CD4-positive, alpha-beta T cell treated with Interleukin-17A for 4 hours (primary cell): Measurements from ENCODE around the gene CCDC12.

Source experiments
- DNase-seq: peaks from one replicate; pipeline ENCODE4 v3.0.0-alpha.2; 2020; ENCODE audit warnings: mixed read lengths

Gene CCDC12

DNA sequence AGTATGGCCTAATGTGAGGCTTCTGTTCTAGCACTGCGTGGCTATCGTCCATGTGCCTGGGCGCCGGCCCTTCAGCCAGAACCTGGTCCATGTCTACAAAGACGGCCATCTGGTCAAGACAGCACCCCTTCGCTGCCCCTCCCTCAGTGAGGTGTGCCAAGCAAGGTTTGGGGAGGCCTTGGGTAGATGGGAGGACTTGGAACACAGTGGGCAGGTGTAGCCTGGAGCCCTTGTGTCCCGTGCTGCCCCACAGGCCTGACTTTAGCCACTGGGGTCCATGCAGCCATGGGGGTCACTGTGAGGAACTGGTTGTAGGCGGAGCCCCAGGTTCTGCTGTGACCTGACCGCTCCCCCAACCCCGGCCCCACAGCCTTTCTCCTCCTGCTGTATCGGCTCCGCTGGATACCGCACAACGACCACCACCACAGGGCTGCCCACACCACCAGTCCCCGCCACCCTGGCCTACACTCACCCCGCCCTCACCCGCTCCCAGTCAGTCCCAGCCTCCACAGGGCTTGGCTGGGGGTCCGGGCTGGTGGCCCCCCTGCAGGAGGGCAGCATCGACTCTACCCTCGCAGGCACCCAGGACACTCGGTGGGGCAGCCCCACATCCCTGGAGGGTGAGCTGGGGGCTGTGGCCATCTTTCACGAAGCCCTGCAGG, 19.5 kb upstream of the CCDC12 start:
- DNase-seq, result no peak

DNA sequence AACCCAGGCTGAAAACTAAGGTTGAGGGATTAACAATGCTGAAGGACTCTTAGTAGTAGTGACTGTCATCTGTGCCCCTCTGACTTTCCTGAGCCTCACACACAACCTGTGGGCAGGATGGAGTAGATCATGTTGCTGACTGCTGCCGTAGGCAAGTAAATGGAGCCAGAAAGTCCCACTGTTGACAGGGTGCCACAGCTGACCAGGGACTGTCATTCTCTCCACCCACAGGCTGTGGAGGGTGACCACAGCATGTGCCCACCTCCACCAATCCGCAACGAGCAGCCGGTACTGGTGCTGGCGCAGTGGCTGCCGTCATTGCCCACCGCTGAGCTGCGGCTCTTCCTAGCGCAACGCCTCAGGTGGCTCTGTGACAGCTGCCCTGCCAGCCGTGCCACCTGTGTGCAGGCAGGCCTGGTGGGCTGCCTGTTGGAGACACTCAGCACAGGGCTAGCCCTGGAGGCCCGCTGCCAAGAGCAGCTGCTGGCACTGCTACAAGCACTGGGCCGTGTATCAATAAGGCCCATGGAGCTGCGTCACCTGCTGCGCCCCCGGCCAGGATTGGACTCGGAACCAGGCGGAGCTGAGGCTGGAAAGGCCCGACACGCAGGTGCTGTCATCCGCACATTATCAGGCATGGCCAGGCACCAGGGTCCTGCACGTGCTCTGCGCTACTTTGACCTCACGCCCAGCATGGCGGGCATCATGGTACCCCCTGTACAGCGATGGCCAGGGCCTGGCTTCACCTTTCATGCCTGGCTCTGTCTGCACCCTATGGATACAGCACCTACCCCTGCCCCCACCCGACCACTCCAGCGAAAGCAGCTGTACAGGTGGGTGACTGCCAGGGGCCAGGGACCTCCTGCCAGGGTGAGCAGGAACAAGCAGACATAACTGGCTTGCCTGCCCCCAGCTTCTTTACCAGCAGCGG, 18.5 kb upstream of the CCDC12 start:
- DNase-seq, result no peak

DNA sequence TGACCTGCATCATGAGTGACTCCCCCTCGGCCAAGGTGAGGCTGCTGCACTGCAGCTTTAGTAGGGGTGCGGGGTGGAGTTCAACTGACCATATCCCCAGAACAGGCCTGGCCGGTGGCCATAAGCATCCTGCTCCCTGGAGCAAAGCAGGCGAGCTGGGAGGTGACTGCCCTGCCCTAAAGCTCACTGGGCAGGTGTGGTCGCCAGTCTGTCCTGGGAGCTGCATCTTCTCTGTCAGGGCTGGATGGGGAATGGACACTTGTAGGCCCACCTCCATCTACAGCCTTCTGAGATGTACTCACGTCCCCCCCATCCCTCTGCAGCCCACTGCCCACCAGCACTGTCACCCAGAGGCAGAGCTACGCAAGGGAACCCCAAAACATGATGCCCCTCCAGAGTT, 17.4 kb upstream of the CCDC12 start:
- no peak for DNase-seq

DNA sequence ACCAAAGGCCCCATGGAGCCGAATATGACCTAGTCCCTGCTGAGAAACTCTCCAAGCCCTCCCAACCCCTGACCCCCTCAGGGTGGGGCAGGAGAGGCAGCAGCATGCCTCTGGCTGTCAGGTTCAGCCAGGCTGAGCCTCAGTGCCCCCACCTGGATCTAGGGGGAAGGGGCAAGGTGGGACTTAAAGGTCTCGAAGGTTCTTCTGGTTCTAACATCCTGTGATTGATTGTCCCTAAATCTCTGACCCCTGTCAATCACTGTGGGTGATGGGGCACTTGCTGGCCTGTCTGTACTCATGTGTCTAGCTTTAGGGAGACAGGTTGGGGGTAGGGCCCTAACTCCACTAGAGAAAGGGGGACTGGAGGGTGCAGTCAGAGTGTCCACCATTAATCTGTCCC, 16.7 kb upstream of the CCDC12 start:
- DNase-seq, result no peak

- DNase-seq, result no peak
Measured at GRCh38 chr3:46992231-46992630, 15.7 kb upstream of the CCDC12 start.

DNA sequence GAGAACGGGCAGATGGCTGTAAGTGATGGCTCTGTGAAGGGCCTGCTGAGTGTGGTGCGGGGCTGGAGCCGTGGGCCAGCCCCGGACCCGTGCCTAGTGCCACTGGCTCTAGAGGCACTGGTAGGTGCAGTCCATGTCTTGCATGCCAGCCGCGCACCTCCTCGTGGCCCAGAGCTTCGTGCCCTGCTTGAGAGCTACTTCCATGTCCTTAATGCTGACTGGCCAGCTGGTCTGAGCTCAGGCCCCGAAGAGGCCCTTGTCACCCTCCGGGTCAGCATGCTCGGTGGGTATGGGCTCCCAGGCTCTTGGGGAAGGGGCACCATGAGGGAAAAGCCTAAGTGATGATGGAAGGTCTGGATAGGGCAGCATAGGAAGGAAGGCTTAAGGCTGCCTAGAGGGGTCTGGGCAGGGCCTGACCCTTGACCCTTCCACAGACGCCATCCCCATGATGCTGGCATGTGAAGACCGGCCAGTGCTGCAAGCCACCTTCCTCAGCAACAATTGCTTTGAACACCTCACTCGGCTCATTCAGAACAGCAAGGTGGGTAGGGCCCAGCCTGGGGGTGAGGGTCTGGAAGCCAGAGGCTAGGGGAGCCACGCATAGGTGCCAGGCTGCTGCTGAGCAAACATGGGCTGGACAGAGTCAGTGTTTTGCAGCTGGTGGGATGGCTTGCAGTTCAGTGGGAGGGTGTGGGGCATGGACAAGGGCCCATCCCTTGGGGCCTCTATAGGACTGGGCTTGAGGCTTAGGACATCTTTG, 15.0 kb upstream of the CCDC12 start:
- no peak for DNase-seq

DNA sequence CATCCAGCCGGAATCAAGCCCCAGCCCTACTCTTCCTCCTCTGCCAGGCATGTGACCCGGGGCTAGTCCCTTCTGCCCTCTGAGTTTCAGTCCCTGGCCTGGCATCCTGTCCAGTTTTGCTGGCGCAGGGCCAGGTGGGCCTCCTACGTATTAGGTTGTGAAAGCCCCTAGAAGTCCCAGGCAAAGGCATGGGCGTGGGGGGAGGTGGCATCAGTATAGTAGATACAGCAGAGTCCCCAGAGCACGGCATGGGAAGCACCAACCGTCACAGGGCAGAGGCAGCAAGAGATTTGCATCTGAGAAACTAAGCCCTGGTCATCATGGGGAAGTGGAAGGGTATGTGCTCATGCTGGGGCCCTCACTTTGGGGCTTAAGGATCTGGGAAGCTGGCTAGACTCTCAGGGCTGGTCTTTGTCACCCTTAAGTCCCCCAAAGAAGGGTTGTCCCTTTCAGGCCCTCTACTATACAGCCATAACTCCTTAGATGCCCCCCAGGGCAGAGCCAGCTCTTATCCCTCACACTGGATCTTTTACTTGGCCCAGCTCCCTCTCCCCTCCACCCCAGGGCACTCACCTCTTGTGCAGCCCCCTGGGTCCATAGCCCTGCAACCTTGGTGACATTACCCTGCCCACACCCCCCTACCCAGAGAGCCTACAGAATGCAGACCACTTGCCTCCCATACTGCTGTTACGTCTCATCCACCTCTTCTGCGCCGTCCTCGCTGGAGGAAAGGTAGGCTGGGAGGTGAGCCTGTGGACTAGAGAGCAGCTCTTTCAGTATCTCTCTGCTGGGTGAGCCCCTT, 14.2 kb upstream of the CCDC12 start:
- no peak for DNase-seq

DNA sequence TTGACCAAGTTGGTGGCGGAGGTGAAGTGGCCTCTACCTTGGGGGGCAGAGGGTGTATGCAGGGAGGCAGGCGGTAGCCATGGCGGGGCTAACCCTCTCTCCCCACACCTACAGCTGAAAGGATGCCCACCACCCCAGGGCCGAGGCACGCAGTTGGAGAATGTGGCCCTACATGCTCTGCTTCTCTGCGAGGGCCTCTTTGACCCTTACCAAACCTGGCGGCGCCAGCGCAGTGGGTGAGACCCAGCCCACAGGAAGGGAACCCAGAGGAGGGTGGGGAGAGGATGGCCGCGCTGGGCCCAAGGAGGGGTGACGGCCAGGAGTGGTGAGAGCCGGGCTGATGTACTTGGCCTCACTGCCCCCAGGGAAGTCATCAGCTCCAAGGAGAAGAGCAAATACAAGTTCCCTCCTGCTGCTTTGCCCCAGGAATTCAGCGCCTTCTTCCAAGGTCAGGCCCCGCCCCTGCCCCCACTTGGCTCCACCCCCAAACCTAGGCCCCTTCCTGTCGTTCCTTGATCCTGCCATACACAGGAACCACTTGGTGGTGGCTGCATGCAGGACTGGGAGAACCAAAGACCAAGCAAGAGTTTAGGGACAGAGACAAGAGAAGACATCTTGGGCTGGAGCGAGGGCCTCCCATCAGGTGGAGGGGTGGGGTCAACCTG, 12.7 kb upstream of the CCDC12 start:
- no peak for DNase-seq

DNA sequence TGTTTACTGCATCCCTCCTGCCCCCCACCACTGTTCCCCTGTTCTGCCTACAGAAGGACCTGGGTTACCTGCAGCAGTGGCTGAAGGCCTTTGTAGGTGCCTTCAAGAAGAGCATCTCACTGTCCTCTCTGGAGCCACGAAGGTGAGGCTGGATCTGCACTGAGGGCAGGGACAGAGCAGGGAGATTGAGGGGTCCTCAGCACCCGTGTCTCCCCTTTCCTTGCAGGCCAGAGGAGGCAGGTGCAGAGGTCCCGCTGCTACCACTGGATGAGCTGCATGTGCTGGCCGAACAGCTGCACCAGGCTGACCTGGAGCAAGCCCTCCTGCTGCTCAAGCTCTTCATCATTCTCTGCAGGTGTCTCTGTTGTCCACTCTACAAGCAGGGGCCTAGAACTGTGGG, 12.1 kb upstream of the CCDC12 start:
- no peak for DNase-seq

- peak; percentile 94 for DNase-seq
Measured at GRCh38 chr3:46987743-46988401, 11.3 kb upstream of the CCDC12 start.

- no peak for DNase-seq
Measured at GRCh38 chr3:46987319-46987742, 10.8 kb upstream of the CCDC12 start.

DNA sequence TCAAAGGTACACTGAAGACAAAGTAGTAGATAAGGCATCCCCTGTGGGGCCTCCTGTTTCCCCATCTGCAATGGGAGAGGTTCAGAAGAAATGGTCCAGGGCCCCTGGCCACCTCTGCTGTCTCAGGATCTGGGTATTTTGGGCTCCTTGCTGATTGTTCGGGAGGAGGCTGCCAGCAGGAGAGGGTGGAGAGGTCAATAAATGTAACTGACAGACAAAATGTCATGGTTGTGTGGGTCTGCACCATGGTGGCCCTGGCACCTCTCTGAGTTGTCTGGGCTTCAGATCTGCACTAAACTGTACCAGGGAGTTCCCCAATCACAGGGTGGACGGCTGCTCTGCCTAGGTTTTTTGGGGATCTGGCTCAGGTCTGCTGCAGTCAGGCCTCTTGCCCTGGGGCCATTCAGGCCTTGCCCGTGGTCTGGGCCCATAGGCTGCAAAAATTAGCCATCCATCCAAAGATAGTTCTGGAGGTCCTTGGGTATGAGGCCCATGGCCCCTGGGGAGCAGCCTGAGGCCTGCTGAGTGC, 10.3 kb upstream of the CCDC12 start:
- DNase-seq, result no peak

DNA sequence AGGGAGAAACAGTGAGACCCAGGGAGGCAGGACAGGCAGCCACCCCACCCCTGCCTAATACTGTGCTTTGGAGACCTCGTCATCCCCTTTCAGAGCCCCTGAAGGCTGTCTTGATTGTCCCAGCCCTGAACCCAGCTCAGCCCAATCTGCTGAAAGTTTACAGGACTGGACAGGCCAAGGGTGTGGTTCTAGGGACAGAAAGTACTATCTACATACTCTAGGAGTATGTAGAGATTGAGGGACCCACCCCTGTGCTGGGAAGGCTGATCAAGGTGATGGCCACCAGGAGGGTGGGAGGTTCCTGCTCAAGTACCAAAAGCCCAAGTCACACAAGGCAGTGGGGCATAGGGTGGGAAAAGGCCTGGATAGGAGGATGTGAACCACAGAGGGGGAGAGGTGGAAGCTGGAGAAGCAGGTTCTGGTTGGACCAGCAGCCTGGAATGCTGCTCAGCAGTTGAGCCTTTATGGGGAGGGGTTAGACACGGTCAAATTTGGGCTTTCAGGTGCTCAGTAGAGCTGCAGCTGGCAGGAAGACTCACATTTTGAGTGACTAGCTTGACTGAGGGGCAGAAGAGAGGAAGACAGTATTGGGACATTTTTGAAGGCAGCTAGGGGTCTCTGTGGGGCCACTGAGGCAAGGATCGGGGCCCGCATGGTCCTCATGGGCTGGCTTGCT, 9.6 kb upstream of the CCDC12 start:
- no peak for DNase-seq

GRCh38 chr3:46985588-46985987, 9.0 kb upstream of the CCDC12 start:
- DNase-seq, result no peak

DNA sequence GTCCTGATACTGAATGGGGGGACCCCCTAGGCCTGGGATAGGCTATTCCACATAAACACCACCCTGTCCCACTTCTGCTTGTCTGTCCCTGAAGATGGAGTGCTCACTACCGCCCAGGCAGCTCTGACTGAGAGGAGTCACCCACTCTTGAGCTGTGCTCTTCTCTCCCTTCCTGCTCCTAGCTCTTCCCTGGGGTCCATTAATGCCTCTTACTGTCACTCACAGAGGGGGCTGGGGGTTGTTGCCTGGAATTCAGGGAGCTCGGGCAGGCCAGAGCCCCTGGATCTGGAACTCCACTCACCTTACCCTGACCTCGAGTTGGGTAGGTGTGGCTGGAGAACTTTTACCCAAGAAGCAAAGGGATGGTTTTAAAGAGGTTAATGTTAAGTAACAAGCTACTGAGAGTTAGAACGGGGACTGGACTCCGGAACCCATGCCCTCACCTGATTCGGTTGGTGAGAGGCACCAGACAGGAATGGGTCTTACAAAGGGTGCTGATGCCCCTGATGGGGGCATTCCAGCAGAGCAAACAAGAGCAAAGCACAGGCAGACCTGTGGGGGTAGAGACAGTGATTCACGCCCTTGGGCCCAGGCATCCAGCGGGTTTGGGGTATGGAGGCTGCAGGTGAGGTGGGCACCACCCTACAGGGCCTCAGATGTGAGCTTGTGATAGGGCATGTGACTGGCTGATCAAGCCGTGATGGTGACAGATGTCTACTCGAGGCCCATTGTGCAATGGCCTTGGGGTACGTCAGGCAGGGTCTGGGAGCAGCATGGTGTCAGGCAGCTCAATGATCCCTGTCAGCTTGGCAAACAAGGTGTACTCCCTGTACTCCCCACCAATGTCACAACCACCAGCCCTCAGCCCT, 8.3 kb upstream of the CCDC12 start:
- no peak for DNase-seq

DNA sequence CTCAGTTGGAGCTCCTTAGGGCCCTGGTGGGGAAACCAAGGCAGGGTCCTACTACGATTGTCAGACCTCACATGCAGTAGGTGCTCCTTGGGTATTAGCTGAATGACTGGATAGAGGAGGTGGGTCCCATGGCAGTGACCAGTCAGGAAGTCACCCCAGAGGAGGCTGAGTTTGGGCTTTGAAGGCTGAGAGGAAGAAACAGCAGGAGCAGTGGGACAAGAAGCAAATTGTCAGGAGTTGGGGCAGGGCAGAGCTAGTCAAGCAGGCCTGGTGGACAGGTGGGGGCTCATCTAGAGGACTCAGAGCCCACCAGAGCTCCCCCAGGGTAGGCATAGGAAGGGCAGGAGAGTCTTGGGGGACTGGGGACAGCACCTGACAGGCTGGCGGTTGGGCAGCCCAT, 6.0 kb upstream of the CCDC12 start:
- DNase-seq, result no peak

DNA sequence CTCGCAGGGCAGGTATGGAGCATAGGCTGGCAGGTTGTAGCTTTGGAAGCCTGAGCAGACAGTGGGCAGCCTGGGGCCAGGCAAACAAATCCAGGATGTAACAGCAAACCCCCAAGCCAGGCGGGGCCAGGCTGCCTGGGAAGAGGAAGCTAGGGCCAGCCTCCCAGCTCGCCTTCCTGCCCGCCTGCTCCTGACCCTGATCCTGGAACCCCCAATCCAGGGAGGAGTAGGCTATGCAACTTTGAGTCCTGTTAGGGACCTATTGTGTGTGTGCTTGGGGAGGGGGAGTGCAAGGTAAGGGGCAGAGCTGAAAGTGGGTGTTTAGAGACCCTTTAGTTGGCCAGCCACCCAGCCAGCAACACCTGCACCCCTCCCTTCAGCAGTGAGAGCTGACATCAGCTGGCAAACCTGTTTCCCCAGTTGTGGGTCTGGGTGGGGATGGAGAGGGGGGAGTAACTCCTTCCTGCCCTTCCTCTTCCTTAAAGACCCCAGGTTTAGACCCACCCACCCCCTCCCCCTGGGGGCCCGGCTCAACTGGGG, 5.5 kb upstream of the CCDC12 start:
- no peak for DNase-seq

DNA sequence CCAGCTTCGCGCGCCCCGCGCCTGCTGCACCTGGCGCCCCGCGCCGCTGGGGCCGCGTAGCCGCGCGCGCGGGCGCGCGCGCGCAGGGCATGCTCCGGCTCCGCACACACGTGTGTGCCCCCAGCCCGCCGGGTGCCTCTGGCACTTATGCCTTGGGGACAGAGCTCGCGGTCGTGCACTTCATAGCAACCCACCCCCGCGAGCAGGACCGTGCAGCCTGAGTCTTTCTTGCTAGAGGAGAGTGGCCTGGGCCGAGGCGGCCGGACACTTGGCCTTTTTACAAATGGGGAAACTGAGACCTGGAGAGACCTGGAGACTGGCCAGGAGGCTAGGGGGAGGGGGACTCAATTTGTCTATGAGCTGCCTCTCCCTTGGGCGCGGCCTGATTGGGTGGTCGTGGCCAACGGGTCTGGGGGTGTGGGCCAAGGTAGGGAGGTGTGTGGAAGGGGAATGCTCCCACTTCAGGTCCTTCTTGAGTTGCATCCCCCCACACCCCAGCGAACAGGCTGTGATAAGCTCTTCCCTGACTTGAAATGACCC, 3.5 kb upstream of the CCDC12 start:
- no peak for DNase-seq
